ENCODE data around the gene TOP2A.

The TOP2A gene

GRCh38 chr17:40345161-40345993 lies 72.3 kb downstream of the TOP2A start:
- DNase-seq = no peak

GRCh38 chr17:40344421-40345160 lies 73.1 kb downstream of the TOP2A start:
- DNase-seq = no peak

GRCh38 chr17:40343219-40344119 lies 74.2 kb downstream of the TOP2A start:
- no peak for DNase-seq

GRCh38 chr17:40342504-40343218 lies 75.0 kb downstream of the TOP2A start:
- no peak for DNase-seq

- no peak for DNase-seq
Observed at GRCh38 chr17:40341808-40342503, 75.7 kb downstream of the TOP2A start.

- DNase-seq = peak; percentile 22 to 23
Observed at GRCh38 chr17:40340880-40341807, 76.6 kb downstream of the TOP2A start.

GRCh38 chr17:40340327-40340726 lies 77.4 kb downstream of the TOP2A start:
- DNase-seq = no peak

- DNase-seq = no peak
Observed at GRCh38 chr17:40338941-40339649, 78.6 kb downstream of the TOP2A start.

Data from NCI-H187 (cell line).